NCI-H69 (cell line): ENCODE data around the gene PCNX4.
"Not testable (repeated sequence)": the region's sequence is repeated elsewhere in the genome, so short reads cannot be mapped to it uniquely, and the experiment has no call there.

Source experiments
- DNase-seq: peaks from one replicate; lab custom pipeline; 2025; lab: John Stamatoyannopoulos, UW

Gene PCNX4

DNA sequence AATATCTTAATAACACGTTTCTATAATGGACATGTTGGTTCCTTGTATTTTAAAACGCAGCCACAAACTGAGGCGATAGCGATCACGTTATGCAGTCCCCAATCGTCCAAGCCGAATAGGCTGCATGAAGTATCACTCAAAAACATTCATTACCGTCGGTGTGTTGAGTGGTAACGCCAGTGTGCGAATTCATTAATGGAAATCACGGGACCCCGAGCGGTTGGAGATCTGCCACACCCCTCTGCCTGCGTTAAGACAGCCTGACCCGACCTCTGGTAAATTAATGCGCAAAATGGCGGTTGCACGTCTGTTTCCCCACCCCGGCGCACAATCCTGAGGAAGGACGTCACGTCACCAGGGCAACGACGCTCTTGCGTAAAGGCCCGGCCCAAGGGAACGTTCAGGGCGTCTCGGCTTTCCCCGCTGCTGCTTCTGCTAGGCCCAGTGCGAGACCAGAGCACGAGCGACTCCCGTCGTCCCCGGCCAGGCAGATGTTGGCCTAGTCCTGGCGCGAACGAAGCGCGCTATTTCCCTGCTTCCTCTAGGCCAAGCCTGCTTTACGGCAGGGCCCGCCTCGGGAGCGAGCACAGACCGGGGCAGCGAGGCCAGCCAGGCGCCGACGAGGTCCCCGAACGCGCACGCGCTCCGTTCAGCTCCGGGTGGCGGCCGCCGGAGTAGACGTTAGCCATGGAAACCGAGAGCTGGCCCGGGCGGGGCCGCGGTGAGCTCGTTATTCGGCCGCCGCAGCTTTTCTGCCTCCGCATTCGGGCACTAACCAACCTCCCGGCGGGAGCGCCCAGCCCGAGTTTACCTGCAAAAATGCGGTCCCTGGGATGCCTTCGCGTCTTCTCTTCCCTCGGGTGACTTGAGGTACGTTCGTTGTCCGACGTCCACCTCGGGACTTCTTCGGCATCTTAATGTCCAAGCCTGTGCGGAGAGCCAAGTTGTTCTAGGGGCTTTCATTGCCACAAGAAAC, at the start of gene PCNX4:
Gene PCNX4 (plus strand): TSS at position 374 of the 976 bp plus-strand sequence. CDS start 15,716 bp downstream, outside the sequence.
- DNase-seq = peak; percentile 100

DNA sequence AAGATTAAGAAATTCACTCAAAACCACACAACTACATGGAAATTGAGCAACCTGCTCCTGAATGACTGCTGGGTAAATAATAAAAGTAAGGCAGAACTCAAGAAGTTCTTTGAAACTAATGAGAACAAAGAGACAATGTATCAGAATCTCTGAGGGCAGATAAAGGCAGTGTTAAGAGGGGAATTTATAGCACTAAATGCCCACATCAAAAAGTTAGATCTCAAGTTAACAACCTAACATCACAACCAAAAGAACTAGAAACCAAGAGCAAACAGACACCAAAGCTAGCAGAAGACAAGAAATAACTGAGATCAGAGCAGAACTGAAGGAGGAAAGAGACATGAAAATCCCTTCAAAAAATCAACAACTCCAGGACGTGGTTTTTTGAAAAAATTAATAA, 43.7 kb upstream of the PCNX4 start:
- not testable (repeated sequence) for DNase-seq

DNA sequence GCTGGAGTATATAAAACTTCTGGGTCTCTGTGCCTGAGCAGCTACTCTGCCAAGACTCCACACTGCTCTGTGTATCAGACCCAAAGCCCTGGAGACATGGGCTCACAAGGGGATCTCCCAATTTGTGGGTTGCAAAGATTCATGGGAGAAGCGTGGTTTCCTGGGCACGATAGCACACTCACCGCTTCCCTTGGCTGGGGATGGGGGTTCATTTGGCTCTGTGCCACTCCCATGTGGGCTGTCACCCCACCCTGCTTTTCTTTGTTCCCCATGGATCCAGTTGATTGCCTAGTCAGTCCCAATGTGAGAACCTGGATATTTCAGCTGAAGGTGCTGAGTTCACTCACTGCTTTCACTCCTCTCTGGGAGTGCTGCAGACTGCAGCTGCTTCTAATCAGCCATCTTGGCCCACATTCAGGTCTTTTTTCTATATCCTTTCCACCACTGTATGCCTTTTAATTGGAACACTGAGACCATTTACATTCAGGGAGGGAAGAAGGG, 40.0 kb upstream of the PCNX4 start:
- peak; percentile 6 for DNase-seq

DNA sequence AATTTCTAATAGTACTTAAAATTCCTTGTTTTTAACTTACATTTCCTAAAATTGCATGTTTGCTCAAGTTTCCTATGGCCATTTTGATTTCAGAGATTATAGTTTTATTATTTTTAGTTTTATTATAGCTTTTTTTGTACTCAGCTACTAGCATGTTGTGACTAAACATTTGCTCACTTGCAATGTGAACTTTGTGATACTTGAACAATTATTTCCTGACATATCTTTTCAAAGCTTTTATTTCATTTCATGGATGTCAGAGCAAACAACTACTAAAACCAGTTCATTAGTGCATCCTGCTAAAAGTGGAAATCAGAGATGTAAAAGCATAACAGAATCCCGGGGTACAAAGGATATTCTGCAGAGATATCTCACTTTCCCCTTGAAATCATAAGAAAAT, 33.6 kb upstream of the PCNX4 start:
- DNase-seq = no peak

DNA sequence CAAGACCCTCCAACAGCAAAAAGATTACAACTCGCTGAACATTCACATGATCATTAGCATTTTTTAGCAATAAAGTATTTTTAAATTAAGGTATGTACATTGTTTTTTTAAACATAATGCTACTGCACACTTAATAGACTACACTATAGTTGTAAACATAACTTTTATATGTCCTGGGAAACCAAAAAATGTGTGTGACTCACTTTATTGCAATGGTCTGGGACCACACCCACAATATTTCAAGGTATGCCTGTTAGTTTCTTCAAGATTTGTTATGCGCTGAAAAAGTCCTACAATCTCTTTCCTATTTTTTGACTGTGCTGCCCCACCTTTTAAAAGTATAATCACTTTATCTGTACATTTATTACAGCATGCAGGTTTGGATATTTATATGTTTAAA, 30.4 kb upstream of the PCNX4 start:
- no peak for DNase-seq

DNA sequence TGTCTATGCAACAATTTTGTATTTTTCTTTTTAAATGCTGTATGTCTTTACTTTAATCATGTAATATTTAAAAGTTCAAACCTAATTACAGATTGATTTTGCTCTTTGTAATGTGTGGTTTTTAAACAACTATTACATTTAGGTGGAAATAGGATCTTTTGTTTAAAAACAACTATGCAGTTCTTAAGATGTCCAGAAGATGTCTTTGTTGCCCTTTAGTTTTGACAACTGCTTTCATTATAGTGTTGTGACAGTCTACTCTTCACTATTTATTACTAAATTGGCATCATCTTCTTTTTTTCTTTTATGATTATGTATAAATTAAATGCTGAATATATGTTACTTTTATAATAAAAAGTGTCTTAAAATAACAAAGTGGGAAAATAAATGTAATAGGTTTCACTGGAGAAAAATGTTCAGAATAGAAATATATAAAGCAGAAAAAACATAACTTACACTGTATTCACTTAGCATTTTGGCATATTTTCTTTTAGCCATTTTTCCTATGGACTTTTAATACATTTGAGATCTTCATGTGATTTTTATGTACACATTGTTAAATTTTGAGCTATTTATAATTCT, 27.1 kb upstream of the PCNX4 start:
- DNase-seq = peak; percentile 67

DNA sequence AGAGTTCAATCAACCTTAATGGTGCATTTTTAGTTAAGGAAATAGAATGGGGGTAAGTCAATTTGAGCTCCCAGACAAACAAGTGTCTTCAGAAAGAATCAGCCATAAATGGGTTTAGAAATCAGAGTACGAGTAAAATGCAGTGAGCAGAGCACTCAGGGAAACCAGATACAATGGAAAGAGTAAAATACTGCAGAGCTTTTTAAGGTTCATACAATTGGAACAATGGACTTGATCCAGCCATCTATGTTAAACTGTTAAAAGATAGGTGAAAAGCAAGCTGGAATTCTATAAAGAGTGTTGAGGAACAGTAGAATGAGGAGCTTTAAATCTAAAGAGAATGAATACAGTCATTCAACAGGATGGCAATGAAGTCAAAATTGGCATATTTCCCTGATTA, 23.8 kb upstream of the PCNX4 start:
- peak; percentile 31 for DNase-seq

DNA sequence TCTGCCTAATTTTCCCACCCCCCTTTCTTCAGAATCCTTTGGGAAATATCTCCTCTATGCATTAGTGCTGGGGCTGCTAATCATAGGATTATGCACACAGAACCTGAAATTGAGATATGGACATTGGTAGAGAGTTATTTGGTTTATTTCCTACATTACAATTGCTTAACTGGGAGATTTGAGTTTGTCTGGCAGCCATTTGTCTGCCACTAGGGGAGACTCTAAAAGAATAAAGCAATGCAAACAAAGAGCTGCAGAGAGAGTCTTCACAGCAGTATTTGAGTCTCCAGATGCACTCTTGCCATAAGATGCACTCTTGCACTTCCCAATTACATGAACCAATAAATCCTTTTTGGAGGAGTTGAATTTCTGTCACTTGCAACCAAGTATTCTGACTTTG, 12.0 kb upstream of the PCNX4 start:
- peak; percentile 77 for DNase-seq

DNA sequence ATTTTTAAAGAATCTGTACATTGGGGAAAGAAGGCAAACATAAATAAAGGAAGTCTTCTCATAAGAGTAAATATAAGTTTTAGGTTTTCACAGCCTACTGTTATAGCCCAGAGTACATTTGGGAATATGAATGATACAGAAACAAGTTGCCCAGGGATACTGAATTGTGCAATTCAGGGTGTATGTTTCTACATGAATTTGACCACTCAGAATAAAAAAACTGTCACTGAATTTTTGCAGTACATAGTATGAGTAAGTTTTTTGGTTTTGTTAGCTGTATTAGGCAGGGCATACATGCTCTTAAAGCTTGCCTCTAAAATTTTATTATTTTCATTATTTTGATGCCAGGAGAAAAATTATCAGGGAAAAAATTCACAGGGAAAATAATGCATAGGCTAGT, 6.6 kb upstream of the PCNX4 start:
- DNase-seq = peak; percentile 41

DNA sequence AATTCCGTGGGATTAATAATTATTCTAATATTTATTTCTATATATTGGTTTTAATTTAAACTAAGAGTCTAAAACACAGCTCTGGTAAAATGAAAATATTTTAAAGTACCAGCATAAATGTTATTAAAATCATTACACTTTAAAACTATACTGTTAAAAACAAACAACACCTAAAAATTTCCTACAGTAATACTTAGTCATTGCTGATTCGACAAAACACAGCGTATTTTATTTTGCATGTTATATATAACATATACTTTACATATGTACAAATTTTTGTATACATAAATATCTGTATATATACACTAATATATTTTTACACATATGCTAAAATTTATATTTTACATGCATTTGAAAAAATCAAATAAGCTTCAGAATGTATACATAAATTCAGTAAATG, 6.0 kb upstream of the PCNX4 start:
- DNase-seq = no peak

DNA sequence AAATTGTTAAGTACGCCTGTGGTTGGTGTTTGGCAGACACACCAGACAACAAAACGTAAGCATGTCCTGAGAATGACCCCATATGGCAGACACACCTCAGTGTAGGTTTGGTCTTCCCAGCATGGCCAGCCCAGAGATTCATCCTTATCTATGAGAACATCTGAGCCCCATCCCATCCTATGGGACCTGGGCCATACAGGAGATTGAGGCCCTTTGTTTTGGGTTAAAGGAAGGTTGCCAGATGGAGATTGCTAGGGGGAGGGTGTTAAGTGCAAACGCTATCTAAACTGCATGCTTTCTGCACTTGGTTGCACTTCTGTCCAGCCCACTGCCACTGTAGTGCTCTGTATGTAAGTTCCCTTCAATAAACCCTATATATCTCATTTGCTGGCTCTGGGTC, 4.1 kb upstream of the PCNX4 start:
- DNase-seq = peak; percentile 92

DNA sequence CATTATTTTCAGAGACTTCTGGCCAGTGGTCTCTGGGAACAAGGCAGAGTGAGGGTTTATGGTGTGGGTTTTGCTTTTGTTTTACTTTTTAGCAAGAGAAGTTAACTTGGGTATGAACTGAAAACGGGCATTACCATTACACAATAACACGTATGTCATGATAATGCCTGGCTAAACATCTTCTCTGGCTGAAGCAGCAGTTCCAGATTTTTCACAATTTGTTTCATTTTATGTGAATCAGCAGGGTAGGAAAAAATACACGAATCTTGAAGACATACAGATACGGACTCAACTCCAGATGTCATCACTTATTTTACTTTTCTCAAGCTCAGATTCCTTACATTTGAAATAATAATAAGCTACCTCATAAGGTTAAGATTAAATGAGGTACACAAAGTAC, 2.5 kb upstream of the PCNX4 start:
- DNase-seq = no peak

DNA sequence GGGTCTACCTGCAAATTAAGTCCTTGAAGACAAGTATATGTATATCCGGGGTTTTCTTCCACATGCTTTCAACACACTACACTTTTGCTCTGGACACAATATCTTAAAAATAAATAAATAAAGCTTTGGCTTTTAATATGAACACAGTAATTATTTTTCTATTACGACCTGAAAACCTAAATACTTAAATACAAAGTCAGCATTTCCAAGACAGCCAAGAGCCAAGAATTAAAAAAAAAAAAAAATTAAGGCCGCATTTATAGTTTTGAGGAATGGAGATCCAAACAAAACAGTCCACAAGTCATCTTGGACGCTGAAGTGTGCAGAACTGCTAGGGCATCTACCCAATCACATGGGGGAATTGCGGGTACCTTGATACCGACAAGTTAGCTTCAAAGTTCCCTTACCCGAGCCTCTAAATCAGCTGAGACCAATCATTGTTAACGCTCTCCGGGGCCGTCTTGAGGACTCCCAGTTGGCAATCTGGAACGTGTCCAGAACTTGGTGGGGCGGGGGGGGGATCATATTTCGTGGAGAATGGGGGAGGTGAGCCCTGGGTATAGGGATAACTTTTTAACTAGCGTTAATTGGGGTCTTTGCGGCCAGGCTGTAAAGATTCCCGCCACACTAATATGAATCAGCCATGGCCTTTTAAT, 731 bp upstream of the PCNX4 start:
- DNase-seq = peak; percentile 96

DNA sequence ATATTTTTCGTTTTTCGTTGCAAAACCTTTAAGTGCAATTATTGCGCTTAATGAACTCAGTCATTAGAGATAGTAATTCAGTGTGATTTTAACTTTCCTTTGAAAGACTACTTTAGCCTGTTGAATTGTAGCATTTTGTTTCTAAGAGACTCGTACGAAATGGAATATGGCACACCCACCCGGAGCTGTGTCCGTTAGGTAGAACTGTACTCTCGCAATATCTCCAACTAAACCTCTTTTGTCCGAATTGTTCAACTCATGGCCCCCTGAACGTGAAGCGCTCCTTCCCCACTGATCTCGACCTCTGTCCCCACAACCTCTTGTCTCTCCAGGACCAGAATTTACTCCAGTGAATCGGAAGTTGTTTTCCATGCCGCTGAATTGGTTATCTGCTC, 800 bp downstream of the PCNX4 start:
- DNase-seq = peak; percentile 70

DNA sequence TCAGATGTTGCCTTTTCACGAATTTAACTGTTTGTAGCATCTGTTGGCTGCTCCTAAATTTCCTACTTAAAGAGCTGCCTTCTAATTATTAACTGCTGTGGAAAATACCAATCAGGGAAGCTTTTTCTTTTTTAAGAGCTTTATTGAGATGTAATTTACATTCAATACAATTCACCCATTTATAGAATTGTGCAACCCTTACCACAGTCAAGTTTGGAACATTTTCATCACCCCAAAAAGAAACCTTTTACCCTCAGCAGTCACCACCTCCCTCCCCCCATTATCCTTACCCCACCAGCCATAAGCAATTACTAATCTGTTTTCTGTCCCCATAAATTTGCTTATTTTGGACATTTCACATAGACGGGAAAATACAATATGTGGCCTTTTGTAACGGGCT, 1.4 kb downstream of the PCNX4 start:
- no peak for DNase-seq

DNA sequence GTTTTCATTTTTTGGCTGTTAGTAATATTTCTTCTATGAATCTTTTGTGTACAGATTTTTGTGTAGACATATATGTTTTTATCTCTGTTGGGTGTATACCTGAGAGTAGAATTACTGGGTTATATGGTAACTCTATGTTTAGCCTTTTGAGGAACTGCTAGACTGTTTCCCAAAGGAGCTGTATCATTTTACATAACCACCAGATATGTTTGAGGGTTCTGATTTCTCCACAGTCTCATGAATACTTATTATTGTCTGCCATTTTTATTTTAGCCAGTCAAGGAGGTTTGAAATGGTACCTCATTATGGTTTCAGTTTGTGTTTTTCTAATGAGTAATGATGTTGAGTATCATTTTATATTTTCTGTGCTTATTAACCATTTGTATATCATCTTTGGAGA, 1.9 kb downstream of the PCNX4 start:
- no peak for DNase-seq

DNA sequence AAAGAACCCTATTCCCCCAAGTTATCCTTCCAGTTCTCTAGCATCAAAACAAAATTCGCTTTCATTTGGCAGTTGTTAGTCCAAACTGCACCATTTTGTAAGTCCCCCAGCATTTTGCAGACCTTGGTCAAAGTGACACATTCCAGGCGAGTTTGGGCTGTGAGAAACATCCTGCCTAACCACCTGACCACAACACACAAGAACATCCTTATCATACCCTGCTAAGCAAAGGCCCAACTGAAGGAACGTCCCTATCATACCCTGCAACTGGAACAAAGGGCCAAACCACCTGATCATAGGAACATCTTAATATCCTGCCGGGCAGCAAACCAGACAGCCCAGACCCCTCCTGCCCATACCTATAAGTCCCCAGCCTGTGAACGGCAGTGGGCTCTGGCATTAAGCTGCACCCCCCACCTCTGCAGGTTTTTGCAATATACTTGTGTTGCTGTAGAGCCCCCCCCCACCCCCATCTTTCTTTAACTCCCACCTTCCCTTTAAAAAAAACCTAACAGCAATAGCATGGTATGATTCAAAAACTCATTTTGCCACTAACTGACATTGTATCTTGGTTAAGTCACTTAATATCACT, 2.7 kb downstream of the PCNX4 start:
- peak; percentile 50 for DNase-seq

DNA sequence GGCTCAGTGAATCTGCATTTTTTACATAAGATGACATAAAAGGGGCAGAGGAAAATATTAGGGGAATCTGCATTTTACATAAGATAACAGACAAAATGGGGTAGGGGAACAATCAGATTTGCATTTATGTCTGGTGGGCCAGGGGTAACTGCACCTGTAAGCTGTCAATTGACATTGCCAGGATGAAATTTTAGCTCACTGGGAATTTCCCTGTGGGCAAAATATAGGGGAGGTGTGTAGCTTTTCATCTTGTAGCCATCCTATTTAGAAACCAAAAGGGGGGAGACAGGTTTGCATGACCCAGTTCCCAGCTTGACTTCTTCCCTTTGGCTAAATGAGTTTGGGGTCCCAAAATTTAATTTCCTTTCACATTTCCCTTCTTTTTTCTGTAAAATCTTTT, 3.5 kb downstream of the PCNX4 start:
- DNase-seq = peak; percentile 35

DNA sequence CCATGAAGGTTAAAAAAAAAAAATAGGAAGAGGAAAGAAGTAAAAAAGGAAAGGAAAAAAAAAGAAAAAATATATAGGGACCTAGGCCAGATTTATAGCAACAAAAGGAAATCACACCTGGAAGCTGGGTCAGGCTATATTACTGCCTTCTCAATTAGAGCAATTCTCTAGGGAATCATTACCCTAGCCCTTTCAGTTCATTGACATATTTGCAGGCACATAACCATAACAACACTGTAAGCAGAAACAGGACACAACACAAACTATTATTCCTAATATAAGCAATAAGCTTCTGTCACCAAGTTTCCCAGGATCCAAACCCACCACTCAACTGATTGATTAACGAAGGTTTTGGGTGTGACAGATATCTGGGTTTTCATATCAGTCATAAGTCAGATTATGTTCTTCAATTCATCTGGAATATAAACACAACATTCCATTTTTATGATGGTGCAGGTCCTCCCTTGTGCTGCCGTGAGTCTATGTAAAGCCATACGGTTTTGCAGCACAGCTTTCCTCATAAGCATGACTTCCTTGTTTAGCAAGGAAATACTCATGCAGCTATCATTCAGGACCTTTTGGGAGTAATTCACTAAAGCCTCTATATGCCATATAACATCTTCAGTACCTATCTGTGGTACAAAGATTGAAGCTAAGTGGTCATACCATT, 4.2 kb downstream of the PCNX4 start:
- DNase-seq = peak; percentile 78

DNA sequence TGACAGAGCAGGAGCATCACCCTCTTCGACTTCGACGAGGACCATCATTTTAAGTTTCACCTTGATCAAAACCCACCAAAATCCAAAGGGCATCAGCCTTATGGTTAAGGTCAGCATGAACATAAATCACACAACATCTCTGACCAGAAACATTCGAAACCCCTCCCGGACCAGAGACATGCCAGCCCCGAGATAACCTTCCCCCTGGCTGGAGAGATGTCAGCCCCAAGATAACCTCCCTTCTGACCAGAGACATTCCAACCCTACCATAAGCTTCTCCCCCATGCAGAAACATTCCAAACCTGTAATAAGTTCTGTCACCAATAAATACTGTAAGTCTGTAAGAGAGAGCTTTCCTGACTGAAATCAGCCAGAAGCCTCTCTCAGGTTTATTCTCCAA, 6.3 kb downstream of the PCNX4 start:
- DNase-seq = no peak

DNA sequence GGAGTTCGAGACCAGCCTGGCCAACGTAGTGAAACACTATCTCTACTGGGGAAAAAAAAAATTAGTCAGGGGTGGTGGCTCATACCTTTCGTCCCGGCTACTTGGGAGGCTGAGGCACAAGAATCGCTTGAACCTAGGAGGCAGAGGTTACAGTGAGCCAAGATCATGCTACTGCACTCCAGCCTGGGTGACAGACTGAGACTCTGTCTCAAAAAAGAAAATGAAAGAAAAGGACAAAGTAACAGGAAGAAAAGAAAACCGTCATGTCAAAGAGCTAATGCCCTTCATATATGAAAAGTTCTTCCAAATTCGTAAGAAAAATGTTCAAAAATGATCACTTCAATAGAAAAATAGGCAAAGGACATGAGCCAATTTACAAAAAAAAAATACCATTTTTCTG, 8.1 kb downstream of the PCNX4 start:
- not testable (repeated sequence) for DNase-seq

DNA sequence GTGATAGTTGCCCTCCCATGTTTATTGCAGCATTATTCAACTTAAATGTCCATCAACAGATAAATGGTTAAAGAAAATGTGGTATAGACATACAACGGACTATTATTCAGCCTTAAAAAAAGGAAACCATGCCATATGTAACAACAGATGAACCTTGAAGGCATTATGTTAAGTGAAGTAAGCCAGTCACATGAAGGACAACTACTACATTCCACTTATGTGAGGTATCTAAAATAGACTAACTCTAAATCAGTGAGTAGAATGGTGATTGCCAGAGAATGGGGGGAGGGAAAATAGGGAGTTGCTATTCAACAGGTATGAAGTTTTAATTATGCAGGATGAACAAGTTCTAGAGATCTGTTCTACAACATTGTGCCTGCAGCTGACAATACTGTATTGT, 10.1 kb downstream of the PCNX4 start:
- no peak for DNase-seq
